OCI-LY7 (cell line): ENCODE results near the gene RUVBL2. TPM values are rescaled to one million over a fixed set of nuclear protein-coding genes. Genes with fewer than 3 reads are reported as not detected.

Source experiments
- BruUV-seq: library from RNA; stranded (reverse); fragments of 400-500 nt; replicated peaks from 2 replicates; lab custom pipeline; 2021; lab: Mats Ljungman, UMichigan
- CTCF ChIA-PET: fragments of 300-600 bp; sonication (Branson Sonifier 250); formaldehyde crosslinking; loops from one replicate; lab custom pipeline; 2022; ENCODE audit warnings: antibody characterized with exemption; ENCODE audit not compliant: unreplicated experiment; lab: Charles Lee
- POLR2A ChIA-PET: fragments of 300-600 bp; sonication (Branson Sonifier 250); formaldehyde crosslinking; loops from one replicate; lab custom pipeline; 2022; ENCODE audit warnings: antibody characterized with exemption; lab: Charles Lee
- DNase-seq: peaks from one replicate; pipeline ENCODE4 v3.0.0-alpha.2; 2015; ENCODE audit warnings: low spot score
- H2AFZ ChIP-seq: fragments of 200-600 bp; sonication (generic), shearing (Covaris generic); 2 replicates; pipeline ENCODE4 v1.6.1; 2014; ENCODE audit warnings: mild to moderate bottlenecking, antibody characterized with exemption, low read length, moderate library complexity
- H3K27ac ChIP-seq: fragments of 200-600 bp; sonication (generic); 2 replicates; pipeline ENCODE4 v1.5.1; 2014; ENCODE audit warnings: mixed run types, low read depth, mild to moderate bottlenecking, moderate library complexity, low read length, inconsistent platforms; ENCODE audit not compliant: poor library complexity, severe bottlenecking
- H3K36me3 ChIP-seq: fragments of 200-600 bp; sonication (generic); 2 replicates; pipeline ENCODE4 v1.6.1; 2014; ENCODE audit warnings: mild to moderate bottlenecking, antibody characterized with exemption, low read length, moderate library complexity, mixed read lengths; ENCODE audit not compliant: insufficient read depth
- H3K4me1 ChIP-seq: fragments of 200-600 bp; sonication (generic); 2 replicates; pipeline ENCODE4 v1.5.1; 2014; ENCODE audit warnings: mild to moderate bottlenecking, low read length; ENCODE audit not compliant: insufficient read depth, poor library complexity, severe bottlenecking
- H3K4me2 ChIP-seq: fragments of 200-600 bp; sonication (generic); 2 replicates; pipeline ENCODE4 v1.6.1; 2014; ENCODE audit warnings: mild to moderate bottlenecking, low read length
- H3K4me3 ChIP-seq: fragments of 200-600 bp; sonication (generic); 2 replicates; pipeline ENCODE4 v1.5.1; 2014; ENCODE audit warnings: mild to moderate bottlenecking, low read depth, low read length; ENCODE audit not compliant: poor library complexity, severe bottlenecking
- H3K79me2 ChIP-seq: fragments of 200-600 bp; sonication (generic); 2 replicates; pipeline ENCODE4 v1.6.1; 2016; ENCODE audit warnings: low read depth, mild to moderate bottlenecking, low read length, moderate library complexity, mixed read lengths; ENCODE audit not compliant: insufficient read depth
- H3K9me2 ChIP-seq: fragments of 200-600 bp; sonication (generic); 2 replicates; pipeline ENCODE4 v1.6.1; 2016; ENCODE audit warnings: mild to moderate bottlenecking, low read length, mixed read lengths; ENCODE audit not compliant: insufficient read depth
- H3K9me3 ChIP-seq: fragments of 200-600 bp; sonication (generic); 2 replicates; pipeline ENCODE4 v1.6.1; 2014; ENCODE audit warnings: mild to moderate bottlenecking, mixed run types, low read length, mixed read lengths
- H4K20me1 ChIP-seq: fragments of 200-600 bp; sonication (generic); 2 replicates; pipeline ENCODE4 v1.6.1; 2014; ENCODE audit warnings: mild to moderate bottlenecking, antibody characterized with exemption, low read length, moderate library complexity, mixed read lengths; ENCODE audit not compliant: insufficient read depth
- CTCF ChIP-seq: fragments of 200-600 bp; sonication (generic); conservative IDR thresholded peaks from 2 replicates; pipeline ENCODE4 v1.5.1; 2014; ENCODE audit warnings: mild to moderate bottlenecking, antibody characterized with exemption, low read length, moderate library complexity, mixed read lengths
- EZH2phosphoT487 ChIP-seq: fragments of 200-600 bp; sonication (generic); IDR thresholded peaks from 2 replicates; pipeline ENCODE4 v1.6.1; 2018; ENCODE audit warnings: low read depth, borderline replicate concordance, mild to moderate bottlenecking, mixed run types, antibody characterized with exemption, low read length, moderate library complexity, mixed read lengths
- intact Hi-C: fragments of 100-400 bp; cut with micrococcal nuclease; formaldehyde crosslinking; loops from one replicate; pipeline ENCODE4 v1.10.0; 2022; ENCODE audit not compliant: unreplicated experiment
- total RNA-seq, 2 experiments: library from RNA; depleted of rRNA in 1 of 2; stranded (reverse); fragments of >200 nt in 1 of 2; shearing (Covaris generic) in 1 of 2; gene quantifications; 2 replicates each; pipeline ENCODE4 v1.2.3, GENCODE V29; 2014 to 2022

Gene RUVBL2
- total RNA-seq, 2 experiments from 2014 or later, result 125 to 265 TPM

- TF ChIP-seq EZH2phosphoT487 (no peak), CTCF (no peak)
- peaks cover 30% of the 10 kb centered on the region for H3K36me3 ChIP-seq
- H2AFZ ChIP-seq, result no peak overlapping the region
- H3K4me2 ChIP-seq, result peak overlapping the region; percentile 92; the same call in 1 of the 2 replicates
- no TSS peak for BruUV-seq
- no peaks in the 10 kb centered on the region for H3K9me3 ChIP-seq
- intact Hi-C loops, result no loop called here
- H3K79me2 ChIP-seq, result peaks cover 39% of the 10 kb centered on the region
- no peak overlapping the region for H3K4me3 ChIP-seq
- peaks cover 21% of the 10 kb centered on the region for H3K4me1 ChIP-seq
- POLR2A ChIA-PET, result no interaction called here
- H3K27ac ChIP-seq, result no peak overlapping the region
- CTCF ChIA-PET, result no interaction called here
- H3K9me2 ChIP-seq, result no peaks in the 10 kb centered on the region
- H4K20me1 ChIP-seq, result 0 out of 2 replicates have a peak, but pooled peaks cover 4% of the 10 kb centered on the region
- DNase-seq, result no peak
Measured at GRCh38 chr19:48991011-48991609, 2.6 kb upstream of the RUVBL2 start.

GRCh38 chr19:48991873-48992580 is 1.7 kb upstream of the RUVBL2 start:
- peak overlapping the region; percentile 45; the same call in 1 of the 2 replicates for H2AFZ ChIP-seq

More at GRCh38 chr19:48991873-48992580, 1.7 kb upstream of the RUVBL2 start:
- peaks cover 48% of the 10 kb centered on the region for H3K79me2 ChIP-seq
- peak overlapping the region; percentile 49 for H3K27ac ChIP-seq
- no peak for DNase-seq
- H4K20me1 ChIP-seq, result 0 out of 2 replicates have a peak, but pooled peaks cover 4% of the 10 kb centered on the region
- ChIA-PET POLR2A (interaction anchor here (0.5 kb wide), 1 partner anchor 9 kb away, joined by 3 read pairs; no protein-coding TSS in a partner anchor), CTCF (no interaction called here)
- H3K4me3 ChIP-seq, result peak overlapping the region; percentile 97
- no TSS peak for BruUV-seq
- H3K9me3 ChIP-seq, result no peaks in the 10 kb centered on the region
- intact Hi-C loops, result no loop called here
- peaks cover 30% of the 10 kb centered on the region for H3K36me3 ChIP-seq
- H3K4me1 ChIP-seq, result peaks cover 21% of the 10 kb centered on the region
- H3K4me2 ChIP-seq, result peak overlapping the region; percentile 92
- no peak for TF ChIP-seq EZH2phosphoT487
- no peak for TF ChIP-seq CTCF
- no peaks in the 10 kb centered on the region for H3K9me2 ChIP-seq
